C4-2B (cell line): Measurements from ENCODE around the gene RNF38.
A peak's percentile ranks its signal among the peaks of the same experiment; 100 is the strongest.

Experiments used
- H3K27ac ChIP-seq: fragments of 450-650 bp; 2 replicates; pipeline ENCODE4 v1.5.1; 2017
- ZFX ChIP-seq: fragments of 450-650 bp; IDR thresholded peaks from 2 replicates; pipeline ENCODE4 v1.6.1; 2017
- TF ChIP-seq, protein P1 (sequence below): fragments of 450-650 bp; conservative IDR thresholded peaks from 2 replicates; pipeline ENCODE4 v1.5.1; 2017; ENCODE audit warnings: mild to moderate bottlenecking

RNF38 gene

DNA sequence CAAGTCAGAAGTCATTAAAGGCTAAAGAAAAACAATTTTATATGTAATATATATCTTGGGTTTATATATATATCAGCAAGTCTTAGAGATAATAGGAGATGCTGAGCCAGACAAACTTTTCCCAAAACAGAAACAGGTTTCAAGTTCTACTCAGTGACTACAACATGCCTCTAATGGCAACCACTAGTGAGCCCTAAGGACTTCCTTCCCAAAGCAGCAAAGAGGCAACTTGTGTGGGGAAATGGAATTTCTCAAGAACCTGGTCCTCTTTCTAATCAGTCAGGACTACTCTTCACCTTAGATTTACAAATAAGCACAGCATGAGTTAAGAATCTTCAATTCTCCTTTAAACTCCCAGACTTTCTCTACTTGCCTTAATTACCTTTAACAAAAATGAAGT, 17.6 kb downstream of the RNF38 start:
- no peak overlapping the region for H3K27ac ChIP-seq

DNA sequence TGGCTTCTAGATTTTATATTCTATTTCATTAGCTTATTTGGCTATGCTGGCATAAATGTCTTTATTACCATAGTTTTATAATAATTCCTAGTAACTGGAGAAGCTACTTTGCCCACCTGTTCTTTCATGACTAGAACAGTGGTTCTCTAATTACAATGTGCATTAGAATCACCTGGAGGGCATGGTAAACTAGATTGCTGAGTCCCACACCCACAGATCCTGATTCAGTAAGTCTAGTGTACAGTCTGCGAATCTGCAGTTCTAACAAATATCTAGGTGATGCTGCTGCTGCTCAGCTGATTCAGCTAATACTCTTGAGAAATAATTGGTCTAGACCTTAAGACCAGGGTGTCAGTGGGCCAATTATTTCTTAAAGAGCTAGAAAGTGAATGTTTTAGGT, 35.5 kb downstream of the RNF38 start:
- TF ChIP-seq, protein P1, sequence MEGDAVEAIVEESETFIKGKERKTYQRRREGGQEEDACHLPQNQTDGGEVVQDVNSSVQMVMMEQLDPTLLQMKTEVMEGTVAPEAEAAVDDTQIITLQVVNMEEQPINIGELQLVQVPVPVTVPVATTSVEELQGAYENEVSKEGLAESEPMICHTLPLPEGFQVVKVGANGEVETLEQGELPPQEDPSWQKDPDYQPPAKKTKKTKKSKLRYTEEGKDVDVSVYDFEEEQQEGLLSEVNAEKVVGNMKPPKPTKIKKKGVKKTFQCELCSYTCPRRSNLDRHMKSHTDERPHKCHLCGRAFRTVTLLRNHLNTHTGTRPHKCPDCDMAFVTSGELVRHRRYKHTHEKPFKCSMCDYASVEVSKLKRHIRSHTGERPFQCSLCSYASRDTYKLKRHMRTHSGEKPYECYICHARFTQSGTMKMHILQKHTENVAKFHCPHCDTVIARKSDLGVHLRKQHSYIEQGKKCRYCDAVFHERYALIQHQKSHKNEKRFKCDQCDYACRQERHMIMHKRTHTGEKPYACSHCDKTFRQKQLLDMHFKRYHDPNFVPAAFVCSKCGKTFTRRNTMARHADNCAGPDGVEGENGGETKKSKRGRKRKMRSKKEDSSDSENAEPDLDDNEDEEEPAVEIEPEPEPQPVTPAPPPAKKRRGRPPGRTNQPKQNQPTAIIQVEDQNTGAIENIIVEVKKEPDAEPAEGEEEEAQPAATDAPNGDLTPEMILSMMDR = no peak
- no peak for TF ChIP-seq ZFX
- no peak overlapping the region for H3K27ac ChIP-seq

More for the DNA sequence above, 17.6 kb downstream of the RNF38 start:
- TF ChIP-seq, protein P1 = no peak
- no peak for TF ChIP-seq ZFX

DNA sequence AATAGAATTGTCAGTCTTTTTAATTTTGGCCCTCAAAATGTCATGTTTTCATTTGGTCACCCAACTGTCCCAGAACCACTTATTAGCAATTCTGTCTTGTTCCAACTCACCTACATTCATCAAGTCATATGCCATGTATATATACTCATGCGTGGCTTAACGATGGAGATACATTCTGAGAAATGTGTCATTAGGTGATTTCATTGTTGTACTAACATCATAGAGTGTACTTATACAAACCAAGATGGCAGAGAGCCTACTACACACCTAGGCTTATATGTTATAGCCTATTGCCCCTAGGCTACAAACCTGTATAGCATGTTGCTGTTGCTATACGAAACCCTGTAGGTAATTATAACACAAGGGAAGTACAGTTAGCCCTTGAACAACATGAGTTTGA, 36.6 kb downstream of the RNF38 start:
- TF ChIP-seq ZFX = no peak
- TF ChIP-seq, protein P1 = no peak
- no peak overlapping the region for H3K27ac ChIP-seq

DNA sequence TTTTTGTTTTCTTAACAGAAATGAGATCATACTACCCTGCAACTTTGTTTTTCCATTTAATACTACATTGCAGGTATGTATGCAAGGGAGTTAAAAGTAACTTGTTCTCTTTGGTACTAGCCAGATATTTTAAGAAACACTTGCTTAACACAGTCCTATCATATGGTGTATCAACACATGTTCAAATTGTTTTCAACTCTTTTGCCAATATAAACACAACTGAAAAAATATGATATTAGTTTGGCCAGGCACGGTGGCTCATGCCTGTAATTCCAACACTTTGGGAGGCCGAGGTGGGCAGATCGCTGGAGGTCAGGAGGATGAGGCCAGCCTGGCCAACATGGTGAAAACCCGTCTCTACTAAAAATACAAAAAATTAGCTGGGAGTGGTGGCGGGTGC, 41.6 kb downstream of the RNF38 start:
- H3K27ac ChIP-seq = no peak overlapping the region
- TF ChIP-seq ZFX = no peak
- TF ChIP-seq, protein P1 = no peak

DNA sequence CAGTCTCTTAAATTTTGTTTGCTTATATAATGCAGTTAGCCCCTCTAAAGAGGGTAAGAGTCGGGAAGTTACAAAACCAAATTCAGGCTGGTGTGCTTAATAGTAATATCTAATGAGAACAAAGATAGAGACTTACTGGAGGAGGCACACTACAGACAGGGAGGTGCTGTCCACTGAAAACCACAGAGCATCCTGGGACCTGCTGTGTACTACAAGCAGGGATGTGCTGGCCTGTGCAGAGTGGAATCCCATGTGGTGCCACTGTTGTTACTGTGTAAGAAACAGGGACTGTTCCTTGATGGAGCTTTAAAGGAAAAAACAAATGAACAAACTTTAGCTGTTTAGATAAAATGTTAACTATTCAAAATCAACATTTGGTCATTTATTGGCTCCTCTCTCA, 42.4 kb downstream of the RNF38 start:
- TF ChIP-seq, protein P1 = no peak
- TF ChIP-seq ZFX = no peak

DNA sequence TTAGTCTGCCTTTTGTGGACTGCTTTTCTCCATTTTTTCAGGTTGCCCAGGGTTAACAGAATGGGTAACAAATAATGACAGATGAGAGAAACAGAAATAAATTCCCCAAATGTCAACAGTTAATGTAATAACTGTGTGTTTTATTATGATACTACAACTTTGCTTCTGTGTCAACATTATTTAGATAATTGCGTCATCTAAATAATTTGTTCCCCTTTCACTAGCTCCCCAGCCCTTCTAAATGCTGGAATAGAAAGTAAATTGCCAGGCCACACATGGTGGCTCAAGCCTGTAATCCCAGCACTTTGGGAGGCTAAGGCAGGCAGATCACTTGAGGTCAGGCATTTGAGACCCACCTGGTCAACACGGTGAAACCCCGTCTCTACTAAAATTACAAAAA, 53.5 kb downstream of the RNF38 start:
- no peak overlapping the region for H3K27ac ChIP-seq
- TF ChIP-seq, protein P1 = no peak
- no peak for TF ChIP-seq ZFX

More for the DNA sequence above, 42.4 kb downstream of the RNF38 start:
- H3K27ac ChIP-seq = no peak overlapping the region

DNA sequence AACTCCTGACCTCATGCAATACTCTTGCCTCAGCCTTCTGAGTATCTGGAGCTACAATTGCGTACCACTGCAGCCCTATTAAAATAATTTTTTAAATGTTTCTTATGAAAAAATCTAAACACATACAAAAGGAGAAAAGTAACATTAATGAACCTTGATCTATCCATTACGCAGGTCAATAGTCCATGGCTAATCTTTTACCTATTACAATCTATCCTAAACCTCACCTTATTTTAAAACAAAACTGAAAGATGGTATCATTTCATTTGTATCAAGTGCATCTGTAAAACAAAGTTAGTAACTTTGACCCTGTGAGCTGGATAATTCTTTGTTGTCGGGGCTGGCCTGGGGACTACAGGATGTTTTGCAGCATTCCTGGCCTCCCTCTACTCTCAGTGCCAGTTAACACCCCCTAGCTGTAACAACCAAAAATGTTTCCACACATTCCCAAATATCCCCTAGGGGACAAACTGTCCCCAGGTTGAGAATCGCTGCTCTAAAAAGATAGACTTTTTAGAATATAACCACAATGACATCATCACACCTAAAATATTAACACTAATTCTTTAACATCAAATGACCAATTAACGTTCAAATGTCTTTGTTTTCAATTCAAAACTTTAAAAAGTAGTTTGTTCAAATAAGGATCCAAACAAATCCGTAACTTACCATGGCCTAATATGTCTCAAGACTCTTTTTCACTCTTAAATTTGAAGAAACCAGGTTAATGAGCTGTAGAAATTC, 54.8 kb downstream of the RNF38 start:
- TF ChIP-seq, protein P1 = peak; percentile 7; the same call in 1 of the 2 replicates
- no peak for TF ChIP-seq ZFX
- no peak overlapping the region for H3K27ac ChIP-seq
